ENCODE results near the gene IRGC. TPM values are rescaled to one million over a fixed set of nuclear protein-coding genes. Genes with fewer than 3 reads are reported as not detected.

IRGC gene
- total and polyA plus RNA-seq, 9 donors: not detected

DNA sequence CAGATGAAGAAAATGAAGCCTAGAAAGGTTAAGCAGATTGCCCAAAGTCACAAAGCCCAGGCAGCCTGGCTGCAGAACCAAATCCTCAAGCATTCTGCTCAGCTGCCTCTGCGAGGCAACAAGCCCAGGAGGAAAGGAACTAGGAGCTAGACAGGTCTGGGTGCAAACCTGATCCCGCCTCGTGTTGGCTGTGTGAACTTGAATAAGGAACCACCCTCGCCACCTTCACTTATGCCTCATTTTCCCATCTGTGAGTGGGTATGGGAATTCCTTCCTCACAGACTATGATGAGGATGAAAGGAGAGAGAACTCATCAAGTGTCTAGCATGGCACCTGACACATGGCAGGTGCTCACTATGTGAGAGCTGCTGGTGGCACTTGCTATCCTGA lies 32.3 kb downstream of the IRGC start:
- intact Hi-C loops (cut with DNase I): loop anchor here in 1 of 4 donors (5.0 kb wide), 1 partner anchor 34 kb away; the partner anchor contains the start of gene KCNN4
- 87 to 92% (median 91%) methylated on average over 4 of the region's 4 CpGs for WGBS, 3 donors
- Histone ChIP-seq H3K9me3 (no peaks in the 10 kb centered on the region), H3K4me1 (ENCODE audit: insufficient read depth) (no peaks in the 10 kb centered on the region), H3K27ac (no peak overlapping the region), H3K4me3 (no peak overlapping the region), H3K36me3 (no peaks in the 10 kb centered on the region), H3K27me3 (no peaks in the 10 kb centered on the region)
- TF ChIP-seq, protein P1, sequence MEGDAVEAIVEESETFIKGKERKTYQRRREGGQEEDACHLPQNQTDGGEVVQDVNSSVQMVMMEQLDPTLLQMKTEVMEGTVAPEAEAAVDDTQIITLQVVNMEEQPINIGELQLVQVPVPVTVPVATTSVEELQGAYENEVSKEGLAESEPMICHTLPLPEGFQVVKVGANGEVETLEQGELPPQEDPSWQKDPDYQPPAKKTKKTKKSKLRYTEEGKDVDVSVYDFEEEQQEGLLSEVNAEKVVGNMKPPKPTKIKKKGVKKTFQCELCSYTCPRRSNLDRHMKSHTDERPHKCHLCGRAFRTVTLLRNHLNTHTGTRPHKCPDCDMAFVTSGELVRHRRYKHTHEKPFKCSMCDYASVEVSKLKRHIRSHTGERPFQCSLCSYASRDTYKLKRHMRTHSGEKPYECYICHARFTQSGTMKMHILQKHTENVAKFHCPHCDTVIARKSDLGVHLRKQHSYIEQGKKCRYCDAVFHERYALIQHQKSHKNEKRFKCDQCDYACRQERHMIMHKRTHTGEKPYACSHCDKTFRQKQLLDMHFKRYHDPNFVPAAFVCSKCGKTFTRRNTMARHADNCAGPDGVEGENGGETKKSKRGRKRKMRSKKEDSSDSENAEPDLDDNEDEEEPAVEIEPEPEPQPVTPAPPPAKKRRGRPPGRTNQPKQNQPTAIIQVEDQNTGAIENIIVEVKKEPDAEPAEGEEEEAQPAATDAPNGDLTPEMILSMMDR (IDR thresholded peaks at IDR 0.05): no peak
- no peak for TF ChIP-seq EP300 (IDR thresholded peaks at IDR 0.05)
- TF ChIP-seq POLR2A (IDR thresholded peaks at IDR 0.05): no peak
- no peak for DNase-seq

DNA sequence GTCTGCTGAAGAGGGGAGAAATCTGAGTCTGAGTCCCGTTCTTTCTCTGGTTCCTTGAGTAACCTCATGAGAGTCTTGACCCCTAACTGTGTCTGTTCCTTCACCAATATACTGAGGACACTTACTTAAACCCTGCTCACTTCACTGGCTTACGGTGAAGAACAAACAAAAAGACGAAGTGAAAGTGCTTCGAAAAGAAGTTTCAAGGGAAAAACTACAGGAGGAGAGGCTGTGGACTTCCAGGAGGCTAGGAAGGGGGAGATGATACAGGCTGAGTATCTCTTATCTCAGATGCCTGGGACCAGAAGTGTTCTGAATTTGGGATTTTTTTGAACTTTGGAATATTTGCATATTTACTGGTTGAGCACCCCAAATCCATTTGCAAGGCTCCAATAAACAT lies 32.8 kb downstream of the IRGC start:
- H3K36me3 ChIP-seq: no peaks in the 10 kb centered on the region
- 80 to 84% (median 83%) methylated on average over 4 of the region's 4 CpGs for WGBS, 3 donors
- intact Hi-C loops (cut with DNase I): loop anchor here in 1 of 4 donors (5.0 kb wide), 1 partner anchor 34 kb away; the partner anchor contains the start of gene KCNN4

DNA sequence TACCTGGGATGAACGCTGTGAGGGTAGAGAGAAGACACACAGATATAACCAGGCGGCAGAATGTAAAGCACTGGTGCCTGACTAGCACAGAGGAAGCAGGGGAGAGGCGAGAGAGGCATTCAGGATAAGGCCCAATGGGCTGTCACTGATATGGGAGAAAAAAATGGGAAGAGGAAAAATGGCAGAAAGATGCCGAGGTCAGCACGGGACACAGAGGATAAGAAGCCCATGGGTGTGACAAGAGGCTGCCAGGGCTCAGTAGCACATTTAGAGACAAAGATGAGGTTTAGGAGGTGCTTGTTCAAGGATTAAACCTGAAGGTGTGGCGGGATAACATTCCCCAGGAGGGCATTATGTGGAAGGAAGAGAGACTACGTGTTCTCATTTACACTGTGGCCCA lies 33.3 kb downstream of the IRGC start:
- Histone ChIP-seq H3K27me3 (no peaks in the 10 kb centered on the region), H3K36me3 (no peaks in the 10 kb centered on the region), H3K9me3 (no peaks in the 10 kb centered on the region), H3K27ac (no peak overlapping the region), H3K4me1 (ENCODE audit: insufficient read depth) (no peaks in the 10 kb centered on the region), H3K4me3 (no peak overlapping the region)
- intact Hi-C loops (cut with DNase I): loop anchor here in 1 of 4 donors (5.0 kb wide), 1 partner anchor 33 kb away; the partner anchor contains the start of gene KCNN4
- TF ChIP-seq EP300 (IDR thresholded peaks at IDR 0.05) (no peak), POLR2A (IDR thresholded peaks at IDR 0.05) (no peak)
- TF ChIP-seq, protein P1 (IDR thresholded peaks at IDR 0.05): no peak
- no peak for DNase-seq
- WGBS, 3 donors: 86 to 90% (median 89%) methylated on average over 7 of the region's 7 CpGs

More for the DNA sequence above, 32.8 kb downstream of the IRGC start:
- Histone ChIP-seq H3K4me1 (ENCODE audit: insufficient read depth) (no peaks in the 10 kb centered on the region), H3K4me3 (no peak overlapping the region), H3K27me3 (no peaks in the 10 kb centered on the region), H3K9me3 (no peaks in the 10 kb centered on the region), H3K27ac (no peak overlapping the region)
- TF ChIP-seq POLR2A (IDR thresholded peaks at IDR 0.05): no peak
- TF ChIP-seq EP300 (IDR thresholded peaks at IDR 0.05): no peak
- TF ChIP-seq, protein P1 (IDR thresholded peaks at IDR 0.05): no peak
- DNase-seq: no peak

DNA sequence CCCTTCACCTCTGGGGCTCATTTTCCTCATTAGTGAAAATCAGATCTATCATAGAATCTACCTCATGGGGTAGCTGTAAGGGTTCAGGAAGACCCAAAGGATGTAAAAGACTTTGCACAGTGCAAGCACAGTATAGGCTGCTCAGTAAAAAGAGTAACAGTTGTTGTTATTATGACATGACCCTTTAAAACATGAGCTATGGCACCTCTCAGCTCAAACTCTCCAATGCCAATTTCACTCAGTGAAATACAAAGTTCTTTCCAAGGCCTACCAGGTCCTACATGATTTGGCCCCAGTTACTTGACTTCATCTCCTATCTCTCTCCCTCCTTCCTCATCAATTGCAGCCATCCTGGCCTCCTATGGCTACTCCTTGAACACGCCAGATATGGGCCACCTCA lies 34.0 kb downstream of the IRGC start:
- 96 to 100% (median 100%) methylated on average over 1 of the region's 1 CpG for WGBS, 3 donors
- H3K36me3 ChIP-seq: no peaks in the 10 kb centered on the region
- no peaks in the 10 kb centered on the region for H3K27me3 ChIP-seq
- H3K27ac ChIP-seq: no peak overlapping the region
- intact Hi-C loops (cut with DNase I): loop anchor here in 2 of 4 donors (5.0 kb wide), 2 partner anchors 32 to 467 kb away; partner anchors contain the start of gene KCNN4 (in 1 of the 2)
- no peaks in the 10 kb centered on the region for H3K4me1 ChIP-seq (ENCODE audit: insufficient read depth)
- no peak for TF ChIP-seq POLR2A (IDR thresholded peaks at IDR 0.05)
- DNase-seq: no peak
- no peak overlapping the region for H3K4me3 ChIP-seq
- no peaks in the 10 kb centered on the region for H3K9me3 ChIP-seq

DNA sequence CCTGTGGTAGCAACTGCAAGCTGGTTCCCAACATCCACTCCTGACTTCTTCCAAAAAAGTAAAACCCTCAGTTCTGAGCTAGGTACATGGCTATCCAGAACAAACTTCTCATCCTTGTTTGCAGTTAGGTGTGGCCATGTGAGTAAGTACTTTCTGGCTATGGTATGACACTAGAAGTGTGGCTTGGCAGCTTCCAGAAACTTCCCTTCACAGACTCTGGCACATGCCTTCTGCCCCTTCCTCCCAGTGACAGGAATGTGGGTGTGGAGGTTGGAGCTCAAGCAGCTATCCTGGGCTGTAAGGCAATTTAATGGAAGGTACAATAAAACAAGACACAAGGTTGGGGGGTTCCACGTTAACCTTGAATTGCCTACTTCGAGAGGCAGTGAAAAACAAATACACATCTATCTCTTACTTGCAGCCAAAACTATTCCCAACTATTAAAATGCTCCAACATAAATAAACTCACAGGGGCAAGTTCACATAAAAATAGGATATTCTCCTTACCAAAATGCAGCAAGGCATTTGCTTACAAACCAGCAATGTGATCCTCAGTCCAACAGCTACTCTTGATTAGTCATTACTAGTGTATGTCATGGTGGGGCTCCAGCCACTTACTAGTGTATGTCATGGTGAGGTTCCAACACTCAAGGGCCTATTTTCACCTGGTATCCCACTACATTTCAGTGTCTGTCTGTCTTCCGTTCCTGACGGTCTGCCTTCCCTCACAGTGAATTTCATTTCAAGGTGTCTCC lies 35.8 kb downstream of the IRGC start:
- intact Hi-C loops (cut with DNase I): loop anchor here in 1 of 4 donors (5.0 kb wide), 1 partner anchor 466 kb away; no protein-coding TSS in a partner anchor
- H3K27ac ChIP-seq: no peak overlapping the region
- no peak overlapping the region for H3K4me3 ChIP-seq
- no peaks in the 10 kb centered on the region for H3K36me3 ChIP-seq
- no peak for DNase-seq
- no peaks in the 10 kb centered on the region for H3K9me3 ChIP-seq
- H3K4me1 ChIP-seq (ENCODE audit: insufficient read depth): peaks cover 1% of the 10 kb centered on the region
- no peaks in the 10 kb centered on the region for H3K27me3 ChIP-seq
- TF ChIP-seq EP300 (IDR thresholded peaks at IDR 0.05): no peak
- TF ChIP-seq, protein P1 (IDR thresholded peaks at IDR 0.05): no peak
- TF ChIP-seq POLR2A (IDR thresholded peaks at IDR 0.05): no peak
- 79 to 86% (median 80%) methylated on average over 4 of the region's 4 CpGs for WGBS, 3 donors

Measured in ovary (tissue), 9 donors.